ENCODE results near the gene DHRSX. TPM values are rescaled to one million over a fixed set of nuclear protein-coding genes. Genes with fewer than 3 reads are reported as not detected.

Gene DHRSX
- total and polyA plus RNA-seq, 2 of the 8 experiments (the other 6 are each of a cell fraction or from before 2014, with no cell fraction given): 35.1 to 43.4 TPM

DNA sequence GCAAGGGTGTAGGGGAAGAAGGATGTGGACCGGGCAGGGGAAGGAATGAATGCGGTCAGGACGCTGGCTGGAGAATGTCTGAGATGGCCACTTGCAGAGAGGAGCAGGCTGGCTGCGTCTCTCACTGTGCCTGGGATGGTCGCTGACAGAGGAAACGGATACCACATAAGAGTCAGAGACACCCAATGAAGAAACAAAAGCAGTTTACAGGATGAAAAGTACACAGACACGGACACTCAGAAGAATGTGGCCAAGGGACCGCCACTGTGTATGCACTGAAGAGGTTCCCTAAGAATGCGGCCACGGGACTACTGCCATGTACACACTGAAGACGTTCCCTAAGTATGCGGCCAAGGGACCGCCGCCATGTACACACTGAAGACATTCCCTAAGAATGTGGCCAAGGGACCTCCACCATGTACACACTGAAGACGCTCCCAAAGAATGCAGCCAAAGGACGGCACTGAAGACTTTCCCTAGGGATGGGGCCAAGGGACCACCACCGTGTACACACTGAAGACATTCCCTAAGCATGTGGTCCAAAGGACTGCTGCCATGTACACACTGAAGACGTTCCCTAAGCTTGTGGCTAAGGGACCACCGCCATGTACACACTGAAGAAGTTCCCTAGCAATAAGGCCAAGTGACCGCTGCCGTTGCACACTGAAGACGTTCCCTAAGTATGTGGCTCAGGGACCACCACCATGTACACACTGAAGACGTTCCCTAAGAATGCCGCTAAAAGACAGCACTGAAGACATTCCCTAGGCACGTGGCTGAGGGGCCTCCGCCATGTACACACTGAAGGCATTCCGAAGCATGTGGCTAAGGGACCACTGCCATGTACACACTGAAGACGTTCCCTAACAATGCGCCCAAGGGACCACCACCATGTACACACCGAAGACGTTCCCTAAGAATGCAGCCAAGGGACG lies 32.2 kb downstream of the DHRSX start (continued):
- TF ChIP-seq YY1 (IDR thresholded peaks at IDR 0.05; ENCODE audit: low read depth, low read length): no peak
- TF ChIP-seq TAF7 (optimal IDR thresholded peaks at IDR 0.05; ENCODE audit: borderline replicate concordance, low read depth, low read length): no peak
- no peak for TF ChIP-seq SIX5 (IDR thresholded peaks at IDR 0.05; ENCODE audit: low read depth, low read length)
- TF ChIP-seq EGR1 (IDR thresholded peaks at IDR 0.05; ENCODE audit: borderline replicate concordance, low read depth, low read length): no peak
